AG09309 (cell line): ENCODE data around the gene SMIM13.

ENCODE experiments used
- DNase-seq: peaks from one replicate; pipeline ENCODE4 v3.0.0-alpha.2; 2010; ENCODE audit warnings: low read depth
- H3K4me3 ChIP-seq: 2 replicates; pipeline ENCODE4 v1.5.1; 2011; ENCODE audit warnings: mild to moderate bottlenecking, low read depth, low read length, moderate library complexity; ENCODE audit not compliant: control insufficient read depth
- TF ChIP-seq, protein P1 (sequence below): IDR thresholded peaks from 2 replicates; pipeline ENCODE4 v1.5.1; 2011; ENCODE audit warnings: mild to moderate bottlenecking, low read depth, low read length, inconsistent platforms; ENCODE audit not compliant: insufficient read depth, control insufficient read depth; ENCODE audit errors: missing control alignments

The SMIM13 gene

GRCh38 chr6:11161031-11161956, 67.7 kb downstream of the SMIM13 start:
- TF ChIP-seq, protein P1, sequence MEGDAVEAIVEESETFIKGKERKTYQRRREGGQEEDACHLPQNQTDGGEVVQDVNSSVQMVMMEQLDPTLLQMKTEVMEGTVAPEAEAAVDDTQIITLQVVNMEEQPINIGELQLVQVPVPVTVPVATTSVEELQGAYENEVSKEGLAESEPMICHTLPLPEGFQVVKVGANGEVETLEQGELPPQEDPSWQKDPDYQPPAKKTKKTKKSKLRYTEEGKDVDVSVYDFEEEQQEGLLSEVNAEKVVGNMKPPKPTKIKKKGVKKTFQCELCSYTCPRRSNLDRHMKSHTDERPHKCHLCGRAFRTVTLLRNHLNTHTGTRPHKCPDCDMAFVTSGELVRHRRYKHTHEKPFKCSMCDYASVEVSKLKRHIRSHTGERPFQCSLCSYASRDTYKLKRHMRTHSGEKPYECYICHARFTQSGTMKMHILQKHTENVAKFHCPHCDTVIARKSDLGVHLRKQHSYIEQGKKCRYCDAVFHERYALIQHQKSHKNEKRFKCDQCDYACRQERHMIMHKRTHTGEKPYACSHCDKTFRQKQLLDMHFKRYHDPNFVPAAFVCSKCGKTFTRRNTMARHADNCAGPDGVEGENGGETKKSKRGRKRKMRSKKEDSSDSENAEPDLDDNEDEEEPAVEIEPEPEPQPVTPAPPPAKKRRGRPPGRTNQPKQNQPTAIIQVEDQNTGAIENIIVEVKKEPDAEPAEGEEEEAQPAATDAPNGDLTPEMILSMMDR, result no peak
- no peak for DNase-seq

GRCh38 chr6:11162262-11162661, 68.6 kb downstream of the SMIM13 start:
- no peak overlapping the region for H3K4me3 ChIP-seq
- no peak for DNase-seq
- TF ChIP-seq, protein P1, result no peak

More at GRCh38 chr6:11161031-11161956, 67.7 kb downstream of the SMIM13 start:
- H3K4me3 ChIP-seq, result no peak overlapping the region

- TF ChIP-seq, protein P1, result no peak
- DNase-seq, result no peak
- H3K4me3 ChIP-seq, result no peak overlapping the region
Observed at GRCh38 chr6:11163932-11164331, 70.3 kb downstream of the SMIM13 start.

DNA sequence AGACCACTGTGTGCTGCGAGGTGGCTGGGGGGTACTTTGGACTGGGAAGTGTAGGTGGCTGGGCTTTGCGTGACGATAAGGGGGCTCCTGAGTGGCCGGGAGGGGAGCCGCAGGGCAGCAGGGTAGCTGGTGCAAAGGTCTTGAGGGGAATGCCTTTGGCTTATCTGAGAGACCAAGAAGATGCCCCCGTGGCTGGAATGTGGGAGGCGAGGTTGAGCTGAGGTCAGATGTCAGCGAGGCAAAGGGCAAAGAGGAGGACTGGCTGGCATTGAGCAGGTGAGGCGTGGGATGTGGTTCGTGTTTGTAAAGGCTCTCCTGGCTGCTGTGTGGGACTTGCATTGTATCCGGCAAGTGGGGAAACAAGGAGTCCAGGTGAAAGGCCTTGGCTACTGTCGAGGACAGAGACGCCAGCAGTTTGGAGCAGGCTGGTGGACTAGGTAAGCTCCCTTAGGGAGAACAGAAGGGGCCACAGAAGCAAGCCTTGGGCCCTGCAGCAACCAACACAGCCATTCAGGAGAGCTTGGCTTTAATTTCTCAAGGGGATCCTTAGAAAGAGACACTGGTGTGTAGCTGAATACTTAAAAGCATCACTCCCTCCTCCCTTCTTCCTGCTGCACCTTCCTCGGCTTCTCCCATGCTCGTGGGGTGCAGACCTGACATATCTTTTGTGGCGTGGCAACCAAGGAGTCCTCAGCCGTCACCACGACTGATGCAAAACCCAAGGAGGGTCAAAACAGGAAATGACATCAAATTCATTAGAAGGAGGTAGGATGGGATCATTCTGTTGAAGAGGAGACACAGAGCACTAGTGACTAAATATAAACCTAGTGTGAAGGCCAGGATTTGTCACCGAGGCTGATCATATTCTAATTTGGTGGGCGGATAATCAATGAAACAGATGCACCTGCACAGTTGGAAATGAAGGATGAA, 71.3 kb downstream of the SMIM13 start:
- TF ChIP-seq, protein P1, result no peak
- no peak overlapping the region for H3K4me3 ChIP-seq
- no peak for DNase-seq

GRCh38 chr6:11166948-11167347, 73.3 kb downstream of the SMIM13 start:
- no peak overlapping the region for H3K4me3 ChIP-seq
- TF ChIP-seq, protein P1, result no peak
- DNase-seq, result no peak

DNA sequence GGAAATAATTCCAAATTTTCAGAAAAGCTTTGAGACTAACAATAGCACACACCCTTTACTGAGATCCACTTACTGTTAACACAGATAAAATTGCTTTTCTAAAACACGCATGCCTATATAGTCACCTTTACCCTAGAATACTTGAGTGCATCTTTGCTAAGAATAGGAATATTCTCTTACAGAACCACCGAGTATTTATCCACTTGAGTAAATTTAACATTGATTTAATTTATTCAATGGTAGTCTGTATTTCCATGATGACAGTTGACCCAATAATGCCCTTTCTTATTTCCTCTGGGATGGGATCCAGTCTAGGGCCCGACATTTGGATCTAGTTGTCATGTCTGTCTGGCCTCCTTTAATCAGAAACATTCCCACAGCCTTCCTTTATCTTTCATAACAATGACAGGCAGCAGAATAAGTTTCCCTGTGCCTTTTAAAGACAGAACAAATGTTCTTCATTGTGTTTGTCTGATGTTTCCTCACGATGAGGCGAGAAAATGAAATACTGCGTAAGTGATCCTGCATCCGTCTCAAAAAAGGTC, 74.5 kb downstream of the SMIM13 start:
- no peak overlapping the region for H3K4me3 ChIP-seq
- no peak for DNase-seq
- TF ChIP-seq, protein P1, result no peak
